K562 (cell line): ENCODE results near the gene FCSK. TPM values are rescaled to one million over a fixed set of nuclear protein-coding genes. Genes with fewer than 3 reads are reported as not detected.

Source experiments
- ATAC-seq: fragments of 200-7000 bp; cut with Tn5 transposase; 3 replicates; pipeline ENCODE4 v1.9.1; 2020; ENCODE audit warnings: moderate library complexity
- BruUV-seq: library from RNA; stranded (reverse); fragments of 400-500 nt; replicated peaks from 2 replicates; lab custom pipeline; 2021; lab: Mats Ljungman, UMichigan
- CTCF ChIA-PET: fragments of 300-600 bp; formaldehyde crosslinking; extraction: SDS; loops from one replicate; lab custom pipeline; 2021; ENCODE audit warnings: low intra/inter-chr PET ratio; lab: Yijun Ruan, JAX
- POLR2A ChIA-PET: fragments of 300-600, 350-650 bp; sonication (Branson Sonifier 250); formaldehyde crosslinking; extraction: SDS; loops from one replicate; lab custom pipeline; 2021; ENCODE audit warnings: antibody characterized with exemption, inconsistent platforms; lab: Yijun Ruan, JAX
- DNase-seq, 4 experiments: peaks; one replicate each; pipeline versions ENCODE4 v3.0.0 to v3.0.0-alpha.2; 2011 to 2018; ENCODE audit warnings: low spot score in 3 of 4, mixed read lengths in 3 of 4; ENCODE audit errors: extremely low read depth in 1 of 4
- FAIRE-seq: peaks from 2 replicates; lab custom pipeline; 2011; peaks lifted over from hg19 to GRCh38; lab: Jason Lieb, UNC
- H2AFZ ChIP-seq: 2 replicates; pipeline ENCODE4 v1.6.0; 2011; ENCODE audit warnings: low read depth, low read length, control low read depth, inconsistent platforms
- H3K27ac ChIP-seq: fragments of 200-600 bp; 3 replicates; pipeline ENCODE4 v1.8.0; 2011; ENCODE audit warnings: low read depth, mild to moderate bottlenecking, control low read depth, inconsistent platforms, low read length, moderate library complexity, mixed read lengths; ENCODE audit errors: extremely low read depth
- H3K27me3 ChIP-seq, 2 experiments: fragments of 300-600 bp in 1 of 2; 2 replicates in 1 of 2; 3 replicates in 1 of 2; pipeline versions ENCODE4 v1.6.0 to v1.8.0; 2011; ENCODE audit warnings: inconsistent platforms in 2 of 2, low read length in 2 of 2, mild to moderate bottlenecking in 1 of 2, mixed read lengths in 1 of 2, moderate library complexity in 1 of 2; ENCODE audit not compliant: control insufficient read depth in 2 of 2, insufficient read depth in 2 of 2
- H3K36me3 ChIP-seq: fragments of 300-600 bp; 3 replicates; pipeline ENCODE4 v1.8.0; 2011; ENCODE audit warnings: mild to moderate bottlenecking, low read length, inconsistent platforms; ENCODE audit not compliant: control insufficient read depth, insufficient read depth
- H3K4me1 ChIP-seq, 2 experiments: fragments of 200-600 bp in 1 of 2; replicated peaks in 1 of 2; 2 replicates in 1 of 2; 3 replicates in 1 of 2; pipeline versions ENCODE4 v1.5.1 to v1.8.0; 2011; ENCODE audit warnings: inconsistent platforms in 2 of 2, low read length in 2 of 2, mild to moderate bottlenecking in 1 of 2, mixed read lengths in 1 of 2, moderate library complexity in 1 of 2; ENCODE audit not compliant: control insufficient read depth in 2 of 2, insufficient read depth in 2 of 2
- H3K4me2 ChIP-seq: 2 replicates; pipeline ENCODE4 v1.6.1; 2011; ENCODE audit warnings: low read length, control low read depth, inconsistent platforms, mixed read lengths; ENCODE audit not compliant: insufficient read depth
- H3K4me3 ChIP-seq: fragments of 200-600 bp; sonication (generic), shearing (Covaris generic); 2 replicates; pipeline ENCODE4 v1.5.1; 2016; ENCODE audit warnings: control low read depth, inconsistent platforms
- H3K79me2 ChIP-seq: fragments of 200-600 bp; 3 replicates; pipeline ENCODE4 v1.8.0; 2011; ENCODE audit warnings: low read length, inconsistent platforms; ENCODE audit not compliant: control insufficient read depth, insufficient read depth
- H3K9ac ChIP-seq, 2 experiments: 2 replicates each; pipeline versions ENCODE4 v1.6.0 to v1.6.1; 2011; ENCODE audit warnings: low read depth in 2 of 2, low read length in 2 of 2, control low read depth in 1 of 2, inconsistent platforms in 1 of 2, mild to moderate bottlenecking in 1 of 2, mixed read lengths in 1 of 2; ENCODE audit not compliant: insufficient read depth in 1 of 2
- H3K9me1 ChIP-seq: one replicate; pipeline ENCODE4 v1.6.0; 2011; ENCODE audit warnings: inconsistent platforms, mild to moderate bottlenecking, low read length, moderate library complexity; ENCODE audit not compliant: control insufficient read depth, insufficient read depth
- H3K9me3 ChIP-seq: replicated peaks from 2 replicates; pipeline ENCODE4 v1.5.1; 2011; ENCODE audit warnings: low read depth, low read length, inconsistent platforms; ENCODE audit not compliant: control insufficient read depth, insufficient read depth
- H4K20me1 ChIP-seq: replicated peaks from 2 replicates; pipeline ENCODE4 v1.6.1; 2011; ENCODE audit warnings: low read length, inconsistent platforms, mixed read lengths; ENCODE audit not compliant: control insufficient read depth, insufficient read depth
- ARNT ChIP-seq, 2 experiments: fragments of 450-650 bp; IDR thresholded peaks; 2 replicates each; pipeline ENCODE4 v1.6.1; 2016; ENCODE audit warnings: mild to moderate bottlenecking in 1 of 2
- ATF4 ChIP-seq: fragments of 450-650 bp; formaldehyde crosslinking; IDR thresholded peaks from 2 replicates; pipeline ENCODE4 v1.4.0; 2022; ENCODE audit warnings: mild to moderate bottlenecking, moderate library complexity
- HDAC1 ChIP-seq, 2 experiments: fragments of 450-650 bp; IDR thresholded peaks; 2 replicates each; pipeline ENCODE4 v1.6.1; 2016 to 2017; ENCODE audit warnings: inconsistent platforms in 1 of 2, mild to moderate bottlenecking in 1 of 2, moderate library complexity in 1 of 2
- HDAC3 ChIP-seq: fragments of 450-650 bp; IDR thresholded peaks from 2 replicates; pipeline ENCODE4 v1.6.1; 2018; ENCODE audit warnings: borderline replicate concordance, mild to moderate bottlenecking, moderate library complexity; ENCODE audit not compliant: partially characterized antibody
- LCOR ChIP-seq: sonication (generic); formaldehyde crosslinking; IDR thresholded peaks from 2 replicates; pipeline ENCODE4 v1.8.0; 2022; ENCODE audit warnings: mild to moderate bottlenecking, missing genetic modification reagents
- LEF1 ChIP-seq: fragments of 450-650 bp; IDR thresholded peaks from 2 replicates; pipeline ENCODE4 v1.6.1; 2016; ENCODE audit warnings: mild to moderate bottlenecking
- MYC ChIP-seq, 2 experiments: fragments of 250-450 bp in 1 of 2; sonication (Bioruptor Pico) in 1 of 2; IDR thresholded peaks; 2 replicates each; pipeline versions ENCODE4 v1.5.1 to v1.6.1; 2012 to 2021; ENCODE audit warnings: low read depth in 2 of 2, borderline replicate concordance in 1 of 2, improper control_type of control experiment in 1 of 2, low read length in 1 of 2, mild to moderate bottlenecking in 1 of 2, moderate library complexity in 1 of 2
- POLR2A ChIP-seq: fragments of 450-650 bp; conservative IDR thresholded peaks from 2 replicates; pipeline ENCODE4 v1.6.1; 2016
- POLR2AphosphoS5 ChIP-seq: IDR thresholded peaks from 2 replicates; pipeline ENCODE4 v1.6.1; 2011; ENCODE audit warnings: mild to moderate bottlenecking, low read depth, low read length, moderate library complexity; ENCODE audit not compliant: control insufficient read depth, insufficient read depth
- PTTG1 ChIP-seq: fragments of 450-650 bp; IDR thresholded peaks from 2 replicates; pipeline ENCODE4 v1.6.1; 2016; ENCODE audit warnings: low read depth, mild to moderate bottlenecking, missing genetic modification characterization, missing compliant biosample characterization
- SMARCB1 ChIP-seq: IDR thresholded peaks from 2 replicates; pipeline ENCODE4 v1.6.1; 2011; ENCODE audit warnings: improper control_type of control experiment, low read depth; ENCODE audit not compliant: insufficient read length
- SREBF1 ChIP-seq: fragments of 150-350 bp; IDR thresholded peaks from 2 replicates; pipeline ENCODE4 v1.6.1; 2014; ENCODE audit warnings: antibody characterized with exemption, low read depth, low read length, borderline replicate concordance
- TCF15 ChIP-seq: fragments of 250-450 bp; sonication (Bioruptor Pico); IDR thresholded peaks from 2 replicates; pipeline ENCODE4 v1.8.0; 2022; ENCODE audit warnings: moderate library complexity, mild to moderate bottlenecking, inconsistent platforms
- THRB ChIP-seq: fragments of 450-650 bp; formaldehyde crosslinking; conservative IDR thresholded peaks from 2 replicates; pipeline ENCODE4 v1.4.0; 2022; ENCODE audit warnings: mild to moderate bottlenecking, missing genetic modification characterization
- ZNF134 ChIP-seq: fragments of 250-450 bp; sonication (Bioruptor Pico); conservative IDR thresholded peaks from 2 replicates; pipeline ENCODE4 v1.4.0; 2020
- ZNF316 ChIP-seq: fragments of 450-650 bp; IDR thresholded peaks from 2 replicates; pipeline ENCODE4 v1.6.1; 2016
- ZNF639 ChIP-seq, 2 experiments: fragments of 200-800 bp in 1 of 2; sonication (Bioruptor generic) in 1 of 2; sonication (generic) in 1 of 2; formaldehyde crosslinking in 1 of 2; IDR thresholded peaks in 1 of 2; conservative IDR thresholded peaks in 1 of 2; 2 replicates each; pipeline versions ENCODE4 v1.5.0 to v1.6.1; 2016 to 2020; ENCODE audit warnings: missing compliant biosample characterization in 1 of 2, missing genetic modification characterization in 1 of 2, missing genetic modification reagents in 1 of 2
- WGBS: fragments of 100-300 bp; shearing (Covaris generic); methylation state at CpG from one replicate; pipeline ENCODE4 v1.1.6; 2016; ENCODE audit warnings: low coverage, mixed read lengths; ENCODE audit not compliant: insufficient coverage; ENCODE audit errors: missing lambda C conversion rate; 5-methylcytosine and 5-hydroxymethylcytosine counted together
- in situ Hi-C: fragments of 300-500 bp; cut with MboI; formaldehyde crosslinking; loops from 4 replicates; pipeline ENCODE4 v1.15.0; 2018; ENCODE audit warnings: inconsistent platforms, mixed read lengths
- intact Hi-C: fragments of 100-400 bp; cut with micrococcal nuclease; formaldehyde crosslinking; loops from 2 replicates; pipeline ENCODE4 v1.14.2; 2022
- polyA plus RNA-seq, 8 experiments: library from polyadenylated mRNA; depleted of rRNA in 4 of 8; stranded (reverse) in 5 of 8; unstranded in 3 of 8; fragments of >200 nt; fragmentation: Nextera tagmentation in 2 of 8; fragmentation: Illumina TruSeq in 1 of 8; extraction: Ambion mirVana in 2 of 8; extraction: Trizol in 1 of 8; gene quantifications; 2 replicates each; pipeline versions ENCODE4 v1.2.1 to v1.2.3, GENCODE V29; 2011 to 2014; ENCODE audit warnings: inconsistent platforms in 1 of 8, missing spikeins in 1 of 8
- total RNA-seq, 7 experiments: library from RNA; depleted of rRNA in 6 of 7; stranded (reverse); fragments of >200 nt in 6 of 7; fragmentation: Illumina TruSeq in 2 of 7; extraction: Trizol in 2 of 7; gene quantifications; 2 replicates each; pipeline versions ENCODE4 v1.2.1 to v1.2.3, GENCODE V29; 2011 to 2021; ENCODE audit warnings: low replicate concordance in 1 of 7
- TF ChIP-seq, protein P1 (sequence below): fragments of 250-450 bp; sonication (Bioruptor Pico); IDR thresholded peaks from 2 replicates; pipeline ENCODE4 v1.8.0; 2021; ENCODE audit warnings: borderline replicate concordance, mild to moderate bottlenecking, moderate library complexity; ENCODE audit not compliant: poor library complexity, severe bottlenecking

The FCSK gene
- total and polyA plus RNA-seq, 9 of the 15 experiments (the other 6 are each of a cell fraction or from before 2014, with no cell fraction given) = 0.92 to 18.6 (median 8.3) TPM

- peak overlapping the region; percentile 96 for H2AFZ ChIP-seq
- no peaks in the 10 kb centered on the region for H3K36me3 ChIP-seq
- peaks cover 10 to 23% of the 10 kb centered on the region in 2 experiments; a peak in 4 of 5 replicates for H3K4me1 ChIP-seq
- ATAC-seq = no peak
- H3K27ac ChIP-seq = peak overlapping the region; percentile 97
- CTCF ChIA-PET = no interaction called here
- in situ Hi-C loops (no loop called here), intact Hi-C loops (loop anchor here (2.0 kb wide), 1 partner anchor 59 kb away; no protein-coding TSS in a partner anchor)
- peak overlapping the region; percentile 95 to 96; a peak in 3 of 4 replicates for H3K9ac ChIP-seq
- FAIRE-seq = peak; percentile 75
- TSS peak; percentile 58 for BruUV-seq
- no peaks in the 10 kb centered on the region for H3K9me1 ChIP-seq
- H3K9me3 ChIP-seq = peaks cover 3% of the 10 kb centered on the region; the same call in 1 of the 2 replicates
- POLR2A ChIA-PET = interaction anchor here (0.7 to 2.2 kb wide), 9 partner anchors 10 to 71 kb away, joined by 3 to 7 read pairs (median 4); no protein-coding TSS in a partner anchor
- H3K27me3 ChIP-seq = no peaks in the 10 kb centered on the region
- no peak for DNase-seq
- H4K20me1 ChIP-seq = no peaks in the 10 kb centered on the region
- whole genome bisulfite sequencing = 0% methylated on average over 8 of the region's 8 CpGs
- peak overlapping the region; percentile 95 for H3K4me3 ChIP-seq
- H3K4me2 ChIP-seq = peak overlapping the region; percentile 74
- peaks cover 10% of the 10 kb centered on the region for H3K79me2 ChIP-seq
- TF ChIP-seq HDAC1 (IDR thresholded peaks at IDR 0.05) = peak in 1 of 2 experiments; percentile 72; a peak in 1 of 4 replicates
- TF ChIP-seq THRB (CRISPR knock-in tag) = no peak
- TF ChIP-seq ZNF134 (CRISPR knock-in tag) = no peak
- TF ChIP-seq TCF15 (CRISPR knock-in tag) = no peak
- no peak for TF ChIP-seq HDAC3
- TF ChIP-seq POLR2A = peak; percentile 26
- 0 out of 4 replicates have a peak, but pooled peaks of 1 of the 2 experiments have one; percentile 17 for TF ChIP-seq ARNT (IDR thresholded peaks at IDR 0.05)
- no peak for TF ChIP-seq ZNF316
- TF ChIP-seq SREBF1 = no peak
- 0 out of 2 replicates have a peak, but pooled peaks have one; percentile 16 for TF ChIP-seq POLR2AphosphoS5
- TF ChIP-seq MYC (IDR thresholded peaks at IDR 0.05; ENCODE audit: low read depth, low read length) = 0 out of 2 replicates have a peak, but pooled peaks have one; percentile 23
- no peak for TF ChIP-seq MYC (CRISPR knock-in tag; IDR thresholded peaks at IDR 0.05; ENCODE audit: borderline replicate concordance, low read depth)
- TF ChIP-seq SMARCB1 = no peak
- no peak for TF ChIP-seq LEF1
- TF ChIP-seq PTTG1 (tag) = no peak
- TF ChIP-seq ATF4 (CRISPR knock-in tag) = no peak
- TF ChIP-seq, protein P1, sequence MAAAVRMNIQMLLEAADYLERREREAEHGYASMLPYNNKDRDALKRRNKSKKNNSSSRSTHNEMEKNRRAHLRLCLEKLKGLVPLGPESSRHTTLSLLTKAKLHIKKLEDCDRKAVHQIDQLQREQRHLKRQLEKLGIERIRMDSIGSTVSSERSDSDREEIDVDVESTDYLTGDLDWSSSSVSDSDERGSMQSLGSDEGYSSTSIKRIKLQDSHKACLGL (CRISPR knock-in tag) = no peak
- no peak for TF ChIP-seq LCOR
- no peak for TF ChIP-seq ZNF639 (CRISPR knock-in tag; conservative IDR thresholded peaks at IDR 0.05 in 1 of 2, IDR thresholded peaks at IDR 0.05 in 1 of 2)
These were observed 538 bp upstream of the FCSK start for GRCh38 chr16:70453892-70454221.
